Renal cortical epithelial cell (primary cell): ENCODE data around the gene MDH1. TPM values are rescaled to one million over a fixed set of nuclear protein-coding genes. Genes with fewer than 3 reads are reported as not detected.
"Not testable (repeated sequence)": the region's sequence is repeated elsewhere in the genome, so short reads cannot be mapped to it uniquely, and the experiment has no call there.

Source experiments
- DNase-seq: peaks from one replicate; pipeline ENCODE4 v3.0.0-alpha.2; 2011; ENCODE audit warnings: low read depth
- total RNA-seq: library from RNA; depleted of rRNA; stranded (reverse); fragments of >200 nt; gene quantifications from 2 replicates; pipeline ENCODE4 v1.2.3, GENCODE V29; 2014

Gene MDH1
- total RNA-seq, result 222 and 254 TPM in 2 replicates

GRCh38 chr2:63588385-63589147 lies at the start of gene MDH1, which contains the start of gene WDPCP:
Gene MDH1, plus strand, starts transcription at chr2:63588963. Its CDS starts 81 bp downstream, at chr2:63589044.
Gene WDPCP, minus strand, starts transcription at chr2:63588477. Its CDS starts 206 bp downstream, at chr2:63588271.
- peak; percentile 99 for DNase-seq

GRCh38 chr2:63539416-63540162 lies 49.2 kb upstream of the MDH1 start:
- DNase-seq, result no peak

- peak; percentile 32 for DNase-seq
Observed at GRCh38 chr2:63544017-63544627, 44.6 kb upstream of the MDH1 start.

GRCh38 chr2:63545023-63545422 lies 43.7 kb upstream of the MDH1 start:
- DNase-seq, result no peak

GRCh38 chr2:63553049-63553448 lies 35.7 kb upstream of the MDH1 start:
- no peak for DNase-seq

GRCh38 chr2:63555299-63555698 lies 33.5 kb upstream of the MDH1 start:
- no peak for DNase-seq

GRCh38 chr2:63555931-63556330 lies 32.8 kb upstream of the MDH1 start:
- DNase-seq, result no peak

GRCh38 chr2:63557819-63558218 lies 30.9 kb upstream of the MDH1 start:
- not testable (repeated sequence) for DNase-seq

- not testable (repeated sequence) for DNase-seq
Observed at GRCh38 chr2:63558922-63559321, 29.8 kb upstream of the MDH1 start.

- no peak for DNase-seq
Observed at GRCh38 chr2:63562751-63563150, 26.0 kb upstream of the MDH1 start.

GRCh38 chr2:63569740-63570139 lies 19.0 kb upstream of the MDH1 start:
- no peak for DNase-seq

- DNase-seq, result no peak
Observed at GRCh38 chr2:63571291-63571690, 17.5 kb upstream of the MDH1 start.

GRCh38 chr2:63572001-63572400 lies 16.8 kb upstream of the MDH1 start:
- DNase-seq, result no peak

- peak; percentile 62 for DNase-seq
Observed at GRCh38 chr2:63573026-63573425, 15.7 kb upstream of the MDH1 start.

GRCh38 chr2:63573726-63574345 lies 14.9 kb upstream of the MDH1 start:
- not testable (repeated sequence) for DNase-seq

- DNase-seq, result no peak
Observed at GRCh38 chr2:63576546-63576945, 12.2 kb upstream of the MDH1 start.

- DNase-seq, result no peak
Observed at GRCh38 chr2:63578767-63579166, 10.0 kb upstream of the MDH1 start.

- DNase-seq, result no peak
Observed at GRCh38 chr2:63580651-63581297, 8.0 kb upstream of the MDH1 start.

- DNase-seq, result peak; percentile 56
Observed at GRCh38 chr2:63581298-63581961, 7.3 kb upstream of the MDH1 start.

GRCh38 chr2:63582873-63583272 lies 5.9 kb upstream of the MDH1 start:
- no peak for DNase-seq

GRCh38 chr2:63587814-63588384 lies 864 bp upstream of the MDH1 start:
- DNase-seq, result no peak
